ENCODE results near the gene THADA.

The THADA gene

DNA sequence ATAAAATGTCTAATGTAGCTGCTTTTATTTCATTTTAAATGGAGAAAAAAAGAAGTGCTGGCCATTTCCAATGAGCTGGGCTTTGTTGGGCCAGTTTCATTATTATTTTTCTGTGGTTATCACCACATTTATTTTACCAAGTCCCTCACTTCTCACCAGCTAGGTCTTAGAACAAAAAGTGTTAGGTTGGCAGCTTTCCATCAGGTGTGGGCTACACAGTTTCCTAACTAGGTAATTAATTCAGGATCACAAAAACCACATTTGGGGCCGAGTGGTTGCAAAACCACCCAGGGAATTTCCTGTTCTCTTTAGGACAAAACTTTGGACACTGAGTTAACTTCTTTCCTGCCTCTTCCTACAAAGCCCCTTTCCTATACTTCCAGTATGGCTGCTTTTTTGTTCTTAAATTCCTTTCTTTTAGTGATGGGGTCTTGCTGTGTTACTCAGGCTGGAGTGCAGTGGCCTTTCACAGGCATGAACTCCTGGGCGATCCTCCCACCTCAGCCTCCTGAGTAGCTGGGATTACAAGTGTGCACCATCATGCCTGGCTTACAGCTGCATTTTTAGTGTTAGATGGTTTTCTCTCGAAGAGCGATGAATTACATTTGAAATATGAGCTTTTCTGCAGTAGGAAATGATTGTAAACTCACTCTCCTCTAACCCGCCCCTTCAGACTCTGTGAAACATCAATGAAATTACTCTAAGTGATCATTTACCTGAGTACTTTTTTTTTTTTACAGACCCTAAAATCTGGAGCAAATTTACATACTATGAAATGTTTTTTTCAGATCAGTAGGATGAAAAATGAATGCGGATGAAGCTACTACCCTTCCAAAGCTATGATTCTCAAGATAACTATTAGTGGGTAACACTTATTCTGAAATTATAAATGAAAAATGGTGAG lies 366.8 kb downstream of the THADA start:
- H3K4me3 ChIP-seq (ENCODE audit: low read depth, low read length): no peak overlapping the region
- ChIA-PET CTCF (interaction anchor here (0.6 to 4.8 kb wide), 84 partner anchors 10 to 1239 kb away, joined by 3 to 106 read pairs (median 4); no protein-coding TSS in a partner anchor), POLR2A (interaction anchor here (0.5 to 0.8 kb wide), 3 partner anchors 100 to 339 kb away, joined by 3 to 4 read pairs (median 3); no protein-coding TSS in a partner anchor)
- TF ChIP-seq SP7 (tag by site-specific recombination; IDR thresholded peaks at IDR 0.05) (peak; percentile 29; the same call in 1 of the 2 replicates), ZBTB17 (tag by site-specific recombination; IDR thresholded peaks at IDR 0.05) (peak; percentile 39; the same call in 1 of the 2 replicates), ZNF776 (tag by site-specific recombination; IDR thresholded peaks at IDR 0.05; ENCODE audit: borderline replicate concordance) (no peak), OSR2 (tag by site-specific recombination; IDR thresholded peaks at IDR 0.05) (peak; percentile 49; the same call in 1 of the 2 replicates), ZNF19 (tag by site-specific recombination; IDR thresholded peaks at IDR 0.05; ENCODE audit: low read depth) (no peak), ZEB2 (tag by site-specific recombination; IDR thresholded peaks at IDR 0.05) (0 out of 2 replicates have a peak, but pooled peaks have one; percentile 8)
- TF ChIP-seq, protein P1, sequence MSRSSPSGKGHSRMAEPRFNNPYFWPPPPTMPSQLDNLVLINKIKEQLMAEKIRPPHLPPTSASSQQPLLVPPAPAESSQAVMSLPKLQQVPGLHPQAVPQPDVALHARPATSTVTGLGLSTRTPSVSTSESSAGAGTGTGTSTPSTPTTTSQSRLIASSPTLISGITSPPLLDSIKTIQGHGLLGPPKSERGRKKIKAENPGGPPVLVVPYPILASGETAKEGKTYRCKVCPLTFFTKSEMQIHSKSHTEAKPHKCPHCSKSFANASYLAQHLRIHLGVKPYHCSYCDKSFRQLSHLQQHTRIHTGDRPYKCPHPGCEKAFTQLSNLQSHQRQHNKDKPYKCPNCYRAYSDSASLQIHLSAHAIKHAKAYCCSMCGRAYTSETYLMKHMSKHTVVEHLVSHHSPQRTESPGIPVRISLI (tag by site-specific recombination; IDR thresholded peaks at IDR 0.05): 0 out of 2 replicates have a peak, but pooled peaks have one; percentile 44
- TF ChIP-seq, protein P2, sequence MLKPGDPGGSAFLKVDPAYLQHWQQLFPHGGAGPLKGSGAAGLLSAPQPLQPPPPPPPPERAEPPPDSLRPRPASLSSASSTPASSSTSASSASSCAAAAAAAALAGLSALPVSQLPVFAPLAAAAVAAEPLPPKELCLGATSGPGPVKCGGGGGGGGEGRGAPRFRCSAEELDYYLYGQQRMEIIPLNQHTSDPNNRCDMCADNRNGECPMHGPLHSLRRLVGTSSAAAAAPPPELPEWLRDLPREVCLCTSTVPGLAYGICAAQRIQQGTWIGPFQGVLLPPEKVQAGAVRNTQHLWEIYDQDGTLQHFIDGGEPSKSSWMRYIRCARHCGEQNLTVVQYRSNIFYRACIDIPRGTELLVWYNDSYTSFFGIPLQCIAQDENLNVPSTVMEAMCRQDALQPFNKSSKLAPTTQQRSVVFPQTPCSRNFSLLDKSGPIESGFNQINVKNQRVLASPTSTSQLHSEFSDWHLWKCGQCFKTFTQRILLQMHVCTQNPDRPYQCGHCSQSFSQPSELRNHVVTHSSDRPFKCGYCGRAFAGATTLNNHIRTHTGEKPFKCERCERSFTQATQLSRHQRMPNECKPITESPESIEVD (tag by site-specific recombination; IDR thresholded peaks at IDR 0.05): peak; percentile 72
- no peaks in the 10 kb centered on the region for H3K9me3 ChIP-seq (ENCODE audit: control insufficient read depth, insufficient read depth, low read depth, low read length)
- H3K27ac ChIP-seq (ENCODE audit: extremely low read depth, low read depth, low read length): no peak overlapping the region
- H3K4me1 ChIP-seq (ENCODE audit: control insufficient read depth, insufficient read depth, low read length): no peaks in the 10 kb centered on the region; the same call in 1 of the 2 replicates
- peaks cover 0 to 37% of the 10 kb centered on the region in 2 experiments; a peak in 2 of 3 replicates for H3K36me3 ChIP-seq (ENCODE audit: control insufficient read depth in 2 of 2, insufficient read depth in 1 of 2, low read length in 2 of 2)

DNA sequence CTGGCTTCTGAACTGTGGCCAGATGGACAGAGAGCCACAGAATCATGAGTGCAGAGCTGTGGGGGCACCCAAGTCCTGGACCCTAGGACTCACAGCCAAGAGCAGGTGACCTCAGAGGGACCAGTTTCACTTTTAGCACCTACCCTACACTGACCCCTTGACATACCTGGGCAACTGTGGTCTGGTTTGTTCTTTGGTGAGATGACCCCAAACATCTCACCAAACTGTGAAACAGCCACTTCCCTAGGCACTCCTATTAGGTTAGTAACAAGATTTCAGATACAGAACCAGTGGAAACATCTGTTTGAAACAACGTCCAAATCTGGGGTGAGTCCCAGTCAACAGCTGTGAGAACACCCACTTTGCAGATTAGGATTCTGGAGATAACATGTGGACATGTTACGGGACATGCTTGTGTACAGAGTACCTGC lies 367.5 kb downstream of the THADA start:
- peaks cover 3 to 44% of the 10 kb centered on the region in 2 experiments; a peak in 2 of 3 replicates for H3K36me3 ChIP-seq (ENCODE audit: control insufficient read depth in 2 of 2, insufficient read depth in 1 of 2, low read length in 2 of 2)
- H3K9me3 ChIP-seq (ENCODE audit: control insufficient read depth, insufficient read depth, low read depth, low read length): no peaks in the 10 kb centered on the region
- H3K27ac ChIP-seq (ENCODE audit: extremely low read depth, low read depth, low read length): 0 out of 2 replicates have a peak overlapping the region, but pooled peaks have one; percentile 92
- H3K4me1 ChIP-seq (ENCODE audit: control insufficient read depth, insufficient read depth, low read length): no peaks in the 10 kb centered on the region; the same call in 1 of the 2 replicates
- CTCF ChIA-PET: interaction anchor here (0.8 to 4.8 kb wide), 41 partner anchors 9 to 813 kb away, joined by 3 to 106 read pairs (median 6); no protein-coding TSS in a partner anchor
- TF ChIP-seq ZFP37 (tag by site-specific recombination; IDR thresholded peaks at IDR 0.05) (no peak), HOXA7 (CRISPR knock-in tag; IDR thresholded peaks at IDR 0.05; ENCODE audit: borderline replicate concordance) (no peak), ZNF302 (tag by site-specific recombination; IDR thresholded peaks at IDR 0.05; ENCODE audit: low read depth) (no peak), GLIS2 (tag by site-specific recombination; IDR thresholded peaks at IDR 0.05) (no peak), KLF1 (tag by site-specific recombination; IDR thresholded peaks at IDR 0.05) (no peak), ZNF202 (tag by site-specific recombination; IDR thresholded peaks at IDR 0.05; ENCODE audit: borderline replicate concordance) (no peak), HOXC10 (CRISPR knock-in tag; IDR thresholded peaks at IDR 0.05) (no peak), IKZF3 (tag by site-specific recombination; IDR thresholded peaks at IDR 0.05) (no peak)
- TF ChIP-seq, protein P3, sequence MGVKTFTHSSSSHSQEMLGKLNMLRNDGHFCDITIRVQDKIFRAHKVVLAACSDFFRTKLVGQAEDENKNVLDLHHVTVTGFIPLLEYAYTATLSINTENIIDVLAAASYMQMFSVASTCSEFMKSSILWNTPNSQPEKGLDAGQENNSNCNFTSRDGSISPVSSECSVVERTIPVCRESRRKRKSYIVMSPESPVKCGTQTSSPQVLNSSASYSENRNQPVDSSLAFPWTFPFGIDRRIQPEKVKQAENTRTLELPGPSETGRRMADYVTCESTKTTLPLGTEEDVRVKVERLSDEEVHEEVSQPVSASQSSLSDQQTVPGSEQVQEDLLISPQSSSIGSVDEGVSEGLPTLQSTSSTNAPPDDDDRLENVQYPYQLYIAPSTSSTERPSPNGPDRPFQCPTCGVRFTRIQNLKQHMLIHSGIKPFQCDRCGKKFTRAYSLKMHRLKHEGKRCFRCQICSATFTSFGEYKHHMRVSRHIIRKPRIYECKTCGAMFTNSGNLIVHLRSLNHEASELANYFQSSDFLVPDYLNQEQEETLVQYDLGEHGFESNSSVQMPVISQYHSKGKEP (tag by site-specific recombination; IDR thresholded peaks at IDR 0.05): no peak
- TF ChIP-seq, protein P2 (tag by site-specific recombination; IDR thresholded peaks at IDR 0.05): no peak
- POLR2A ChIA-PET: interaction anchor here (0.7 to 1.6 kb wide), 5 partner anchors 100 to 274 kb away, joined by 3 to 4 read pairs (median 4); no protein-coding TSS in a partner anchor
- no peak overlapping the region for H3K4me3 ChIP-seq (ENCODE audit: low read depth, low read length)

Data from HEK293 (cell line).